K562 (cell line): Measurements from ENCODE around the gene MXI1. TPM values are rescaled to one million over a fixed set of nuclear protein-coding genes. Genes with fewer than 3 reads are reported as not detected.

Source experiments
- ATF2 ChIP-seq: sonication (generic); formaldehyde crosslinking; IDR thresholded peaks from 2 replicates; pipeline ENCODE4 v1.8.1; 2022; ENCODE audit warnings: missing genetic modification reagents
- EHMT2 ChIP-seq: fragments of 450-650 bp; IDR thresholded peaks from 2 replicates; pipeline ENCODE4 v1.6.1; 2018; ENCODE audit warnings: antibody characterized with exemption
- GATA2 ChIP-seq: sonication (generic); formaldehyde crosslinking; IDR thresholded peaks from 2 replicates; pipeline ENCODE4 v1.4.0; 2020; ENCODE audit warnings: mild to moderate bottlenecking, missing genetic modification reagents
- HBP1 ChIP-seq: fragments of 450-650 bp; formaldehyde crosslinking; IDR thresholded peaks from 2 replicates; pipeline ENCODE4 v1.4.0; 2022; ENCODE audit warnings: missing genetic modification characterization
- NCOA2 ChIP-seq, 2 experiments: fragments of 450-650 bp; IDR thresholded peaks; 2 replicates each; pipeline ENCODE4 v1.6.1; 2018; ENCODE audit warnings: mild to moderate bottlenecking in 2 of 2, moderate library complexity in 1 of 2; ENCODE audit not compliant: partially characterized antibody in 2 of 2
- NKRF ChIP-seq: fragments of 450-650 bp; IDR thresholded peaks from 2 replicates; pipeline ENCODE4 v1.6.1; 2016; ENCODE audit warnings: borderline replicate concordance
- NRF1 ChIP-seq, 2 experiments: fragments of 450-650 bp; IDR thresholded peaks in 1 of 2; conservative IDR thresholded peaks in 1 of 2; 2 replicates each; pipeline ENCODE4 v1.6.1; 2014; ENCODE audit warnings: mild to moderate bottlenecking in 2 of 2
- ZNF282 ChIP-seq: sonication (generic); formaldehyde crosslinking; IDR thresholded peaks from 2 replicates; pipeline ENCODE4 v1.8.1; 2023; ENCODE audit warnings: missing genetic modification reagents
- polyA plus RNA-seq, 8 experiments: library from polyadenylated mRNA; depleted of rRNA in 4 of 8; stranded (reverse) in 5 of 8; unstranded in 3 of 8; fragments of >200 nt; fragmentation: Nextera tagmentation in 2 of 8; fragmentation: Illumina TruSeq in 1 of 8; extraction: Ambion mirVana in 2 of 8; extraction: Trizol in 1 of 8; gene quantifications; 2 replicates each; pipeline versions ENCODE4 v1.2.1 to v1.2.3, GENCODE V29; 2011 to 2014; ENCODE audit warnings: inconsistent platforms in 1 of 8, missing spikeins in 1 of 8
- total RNA-seq, 7 experiments: library from RNA; depleted of rRNA in 6 of 7; stranded (reverse); fragments of >200 nt in 6 of 7; fragmentation: Illumina TruSeq in 2 of 7; extraction: Trizol in 2 of 7; gene quantifications; 2 replicates each; pipeline versions ENCODE4 v1.2.1 to v1.2.3, GENCODE V29; 2011 to 2021; ENCODE audit warnings: low replicate concordance in 1 of 7

MXI1 gene
- total and polyA plus RNA-seq, 9 of the 15 experiments (the other 6 are each of a cell fraction or from before 2014, with no cell fraction given) = 9.1 to 23.7 (median 14.8) TPM

- no peak for TF ChIP-seq ATF2 (CRISPR knock-in tag)
- TF ChIP-seq GATA2 = no peak
- TF ChIP-seq NKRF = no peak
- no peak for TF ChIP-seq NRF1 (conservative IDR thresholded peaks at IDR 0.05 in 1 of 2, IDR thresholded peaks at IDR 0.05 in 1 of 2)
- no peak for TF ChIP-seq ZNF282
- no peak for TF ChIP-seq NCOA2 (IDR thresholded peaks at IDR 0.05; ENCODE audit: partially characterized antibody in 2 of 2)
- no peak for TF ChIP-seq EHMT2
- no peak for TF ChIP-seq HBP1 (CRISPR knock-in tag)
Measured at GRCh38 chr10:110276603-110277002, 69.2 kb downstream of the MXI1 start (continued).
